HG03565 (cell line): Measurements from ENCODE around the gene HIVEP1.

Experiments
- ATAC-seq: cut with Tn5 transposase; IDR thresholded peaks from one replicate; pipeline ENCODE4 v1.9.1; 2021; ENCODE audit warnings: mild to moderate bottlenecking, moderate library complexity; ENCODE audit not compliant: unreplicated experiment

HIVEP1 gene

DNA sequence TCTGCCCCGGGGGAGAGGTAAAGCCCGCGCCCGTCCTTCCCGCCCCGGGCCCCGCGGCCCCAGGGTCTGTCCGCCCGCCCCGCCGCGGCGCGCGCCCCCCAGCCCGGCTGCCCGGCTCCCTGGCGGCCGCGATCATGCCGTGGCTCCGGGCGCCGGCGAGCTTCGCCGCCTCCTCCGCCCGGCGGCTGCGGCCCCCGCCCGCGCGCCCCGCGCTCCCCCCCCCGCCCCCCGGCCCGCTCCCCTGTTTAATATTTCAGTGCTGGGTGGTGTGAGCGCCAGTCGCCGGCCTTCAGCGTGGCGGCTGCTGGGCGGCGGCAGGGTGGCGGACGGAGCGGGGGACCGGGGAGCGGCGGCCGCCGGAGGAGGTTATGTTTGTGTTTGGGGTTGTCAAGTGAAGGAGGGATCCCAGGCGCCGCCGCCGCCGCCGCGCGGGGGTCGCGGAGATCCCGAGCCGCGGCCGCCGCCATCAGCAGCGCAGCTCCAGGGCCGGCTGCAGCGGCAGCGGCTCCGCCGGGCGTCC lies at the start of gene HIVEP1:
TSS of gene HIVEP1 (plus strand) at position 275 of the 520 bp plus-strand sequence. CDS start 3,317 bp downstream, outside the sequence.
- no peak for ATAC-seq

DNA sequence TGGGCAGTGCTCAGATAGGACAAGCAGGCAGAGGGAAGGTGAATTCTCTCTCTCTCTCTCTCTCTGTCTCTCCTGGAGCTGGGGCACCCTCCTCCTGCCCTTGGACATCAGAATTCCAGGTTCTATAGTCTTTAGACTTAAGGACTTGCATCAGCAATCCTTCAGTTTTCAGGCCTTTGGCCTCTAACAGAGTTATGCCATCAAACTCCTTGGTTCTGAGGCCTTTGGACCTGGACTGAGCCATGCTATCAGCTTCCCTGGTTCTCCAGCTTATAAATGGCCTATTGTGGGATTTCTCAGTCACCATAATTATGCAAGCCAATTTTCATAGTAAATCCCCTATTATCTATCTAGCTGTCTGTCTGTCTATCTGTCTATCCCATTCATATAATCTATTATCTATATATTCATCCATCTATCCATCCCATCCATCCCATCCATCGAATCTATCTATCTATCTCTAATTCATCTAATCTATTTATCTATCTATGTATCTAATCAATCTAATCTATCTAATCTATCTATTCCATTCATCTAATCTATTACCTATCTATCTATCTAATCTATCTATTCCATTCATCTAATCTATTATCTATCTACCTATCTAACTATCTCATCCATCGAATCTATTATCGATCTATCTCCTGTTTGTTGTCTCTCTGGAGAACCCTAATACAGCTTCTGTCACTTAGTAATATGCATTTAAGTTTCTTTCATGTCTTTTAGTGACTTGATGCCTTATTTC lies 48.2 kb upstream of the HIVEP1 start:
- no peak for ATAC-seq

- ATAC-seq = no peak
Observed at GRCh38 chr6:11964729-11965335, 47.3 kb upstream of the HIVEP1 start.

DNA sequence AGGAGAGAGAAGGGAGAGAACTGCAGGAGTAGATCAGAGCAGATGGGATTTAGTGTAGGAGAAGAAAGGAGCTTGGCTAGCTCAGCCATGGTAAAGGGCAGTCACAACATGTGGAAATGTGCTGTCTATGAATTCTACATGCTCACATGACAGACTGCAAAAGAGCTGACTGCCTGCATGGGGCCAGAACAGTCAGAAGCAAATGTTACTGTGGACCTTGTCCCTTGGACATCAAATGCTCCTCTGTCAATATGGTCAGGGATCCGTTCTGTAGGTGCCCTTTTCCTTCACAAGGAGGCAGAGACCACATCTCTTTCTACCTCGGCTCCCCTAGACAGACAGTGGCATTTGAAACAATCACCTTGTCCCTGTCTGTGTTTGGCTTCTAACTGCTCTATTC lies 46.6 kb upstream of the HIVEP1 start:
- no peak for ATAC-seq

DNA sequence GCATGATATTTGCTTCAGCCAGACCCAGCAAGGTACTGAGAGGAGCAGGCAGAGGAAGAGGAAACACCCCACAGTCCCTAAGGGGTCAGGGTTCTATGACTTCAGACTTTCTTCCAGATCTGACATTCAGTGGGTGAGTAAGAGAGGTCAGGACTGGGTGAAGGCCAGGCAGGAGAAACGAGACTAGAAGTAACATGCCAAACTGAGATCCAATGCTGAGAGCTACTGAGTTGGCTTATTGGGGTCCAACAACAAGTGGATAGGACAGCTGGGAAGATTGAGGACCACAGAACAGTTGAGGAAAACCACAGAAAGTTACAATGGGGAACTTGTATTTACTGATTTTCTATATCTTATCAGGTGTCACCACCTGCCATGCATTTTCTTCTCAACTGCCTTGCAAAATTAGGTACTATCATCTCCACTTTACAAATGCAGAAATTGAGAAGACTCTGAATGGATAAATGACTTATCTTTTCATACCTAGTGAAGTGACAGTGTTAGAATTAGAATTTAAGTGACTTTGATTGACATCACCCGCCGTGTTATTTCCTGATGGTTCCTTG lies 43.8 kb upstream of the HIVEP1 start:
- peak; percentile 46 for ATAC-seq

GRCh38 chr6:11969092-11969491 lies 43.0 kb upstream of the HIVEP1 start:
- no peak for ATAC-seq

DNA sequence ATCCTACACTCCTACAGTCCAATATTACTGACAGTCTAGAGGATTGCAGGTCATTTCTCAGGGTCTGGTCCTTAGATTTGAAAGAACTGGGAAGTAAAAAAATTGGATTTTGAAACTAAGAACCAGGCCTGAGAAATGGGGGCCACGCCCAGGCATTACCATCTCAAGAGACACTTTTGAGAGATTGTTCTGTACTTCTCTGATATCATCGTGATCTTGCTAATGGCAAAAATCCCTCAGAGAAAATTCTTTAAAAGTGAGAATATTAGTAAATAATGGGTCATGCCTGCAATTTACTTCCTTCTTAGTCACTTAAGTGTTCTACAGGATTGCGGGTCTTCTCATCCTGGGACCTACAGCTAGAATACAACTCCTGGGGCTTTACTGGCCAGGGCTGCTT lies 42.0 kb upstream of the HIVEP1 start:
- ATAC-seq = no peak

GRCh38 chr6:11971154-11971553 lies 41.0 kb upstream of the HIVEP1 start:
- no peak for ATAC-seq

DNA sequence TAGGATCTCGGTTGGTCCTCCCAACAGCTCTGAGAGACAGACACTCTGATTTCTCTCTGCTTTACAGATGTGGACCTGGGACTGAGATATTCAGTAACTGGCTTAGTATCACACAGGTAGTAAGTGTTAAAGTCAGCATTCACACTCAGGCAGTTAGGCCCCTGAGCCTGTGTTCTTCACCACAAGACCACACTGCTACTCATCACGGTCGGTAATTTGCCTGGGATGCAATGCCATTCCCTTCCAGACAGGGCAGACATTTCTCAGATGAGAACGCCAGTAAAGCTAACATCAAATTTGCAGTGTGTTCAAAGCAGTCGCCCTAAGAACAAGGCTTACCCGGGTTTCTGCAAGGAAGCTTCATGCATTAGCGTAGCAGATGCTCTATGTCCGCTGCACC lies 39.8 kb upstream of the HIVEP1 start:
- no peak for ATAC-seq

GRCh38 chr6:11972806-11973205 lies 39.3 kb upstream of the HIVEP1 start:
- no peak for ATAC-seq

- ATAC-seq = no peak
Observed at GRCh38 chr6:11973238-11973637, 38.9 kb upstream of the HIVEP1 start.

GRCh38 chr6:11974089-11974488 lies 38.0 kb upstream of the HIVEP1 start:
- no peak for ATAC-seq

DNA sequence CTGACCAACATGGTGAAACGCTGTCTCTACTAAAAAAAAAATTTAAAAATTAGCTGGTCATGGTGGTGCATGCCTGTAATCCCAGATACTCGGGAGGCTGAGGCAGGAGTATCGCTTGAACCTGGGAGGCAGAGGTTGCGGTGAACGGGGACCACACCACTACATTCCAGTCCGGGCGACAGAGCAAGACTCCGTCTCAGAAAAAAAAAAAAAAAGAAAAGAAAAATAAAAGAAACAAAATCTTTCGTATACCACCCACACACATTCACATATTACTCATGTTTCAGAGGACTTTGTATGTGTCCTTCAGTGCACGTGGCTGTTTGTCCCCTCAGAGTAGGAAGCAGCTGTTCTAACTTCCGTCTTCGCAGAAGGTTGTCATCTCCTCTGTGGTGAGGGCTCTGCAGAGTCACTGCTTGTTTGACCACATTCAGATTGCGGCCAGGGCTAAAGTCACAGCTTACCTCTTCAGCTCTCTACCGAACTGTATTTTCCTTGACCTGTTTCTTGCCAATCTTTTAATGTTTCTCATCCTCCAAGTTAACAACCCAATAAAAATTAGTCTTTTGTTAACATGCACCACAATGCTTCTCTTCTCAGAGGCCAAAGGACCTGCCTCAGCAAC lies 36.6 kb upstream of the HIVEP1 start:
- peak; percentile 88 for ATAC-seq

- no peak for ATAC-seq
Observed at GRCh38 chr6:11976489-11976888, 35.6 kb upstream of the HIVEP1 start.

- no peak for ATAC-seq
Observed at GRCh38 chr6:11977193-11977592, 34.9 kb upstream of the HIVEP1 start.

DNA sequence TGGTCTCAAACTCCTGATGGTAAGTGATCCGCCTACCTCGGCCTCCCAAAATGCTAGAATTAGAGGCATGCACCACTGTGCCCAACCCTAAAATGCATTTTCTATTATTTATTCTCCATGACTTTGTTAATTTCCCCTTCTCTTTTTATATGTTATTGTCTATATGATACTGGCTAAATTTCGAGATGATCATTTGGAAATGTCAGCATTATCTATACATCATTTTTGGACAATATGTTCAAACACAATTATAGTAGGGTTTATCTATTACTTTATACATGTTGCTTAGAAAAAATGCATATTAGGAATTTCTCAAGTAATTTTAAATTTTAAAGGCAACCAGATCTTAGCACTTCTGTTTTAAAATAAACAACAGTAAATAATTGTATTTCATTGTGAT lies 34.4 kb upstream of the HIVEP1 start:
- ATAC-seq = no peak

DNA sequence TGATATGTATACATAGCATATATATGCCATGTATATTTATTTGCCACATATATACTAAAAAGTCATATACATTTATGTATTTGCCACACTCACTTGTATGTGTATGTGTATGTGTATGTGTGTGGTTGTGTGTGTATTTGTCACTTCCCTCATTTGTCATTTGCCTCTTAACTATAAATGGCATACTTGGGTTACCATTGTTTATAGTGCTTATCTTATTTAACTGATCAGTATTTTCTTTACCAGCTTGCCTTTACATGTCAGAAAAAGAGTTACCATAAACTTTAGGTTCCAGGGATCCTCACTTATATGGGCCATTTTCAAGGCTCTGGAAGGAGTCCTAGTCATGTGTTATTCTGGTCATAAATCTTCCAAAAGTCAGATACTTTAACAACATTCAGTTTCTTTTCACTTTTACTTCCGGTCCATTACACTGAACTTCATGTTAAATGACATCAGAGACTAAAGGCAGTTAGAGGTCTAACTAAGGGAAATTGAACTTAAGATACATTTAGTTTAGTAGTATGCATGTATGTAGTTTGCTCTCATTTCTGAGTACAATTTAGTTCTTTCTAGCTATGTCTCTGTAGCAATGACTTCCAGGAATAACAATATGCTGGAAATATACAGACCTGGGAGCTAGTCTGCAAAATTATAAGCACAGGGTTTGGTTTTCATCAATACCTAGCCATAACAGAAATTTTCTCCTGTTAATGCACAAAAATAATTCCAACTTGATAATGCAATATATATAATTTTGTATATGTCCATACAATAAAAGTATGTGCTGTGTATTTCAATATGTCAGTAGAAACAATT lies 33.7 kb upstream of the HIVEP1 start:
- no peak for ATAC-seq

- ATAC-seq = no peak
Observed at GRCh38 chr6:11979866-11980265, 32.2 kb upstream of the HIVEP1 start.

- no peak for ATAC-seq
Observed at GRCh38 chr6:11983306-11983705, 28.8 kb upstream of the HIVEP1 start.

DNA sequence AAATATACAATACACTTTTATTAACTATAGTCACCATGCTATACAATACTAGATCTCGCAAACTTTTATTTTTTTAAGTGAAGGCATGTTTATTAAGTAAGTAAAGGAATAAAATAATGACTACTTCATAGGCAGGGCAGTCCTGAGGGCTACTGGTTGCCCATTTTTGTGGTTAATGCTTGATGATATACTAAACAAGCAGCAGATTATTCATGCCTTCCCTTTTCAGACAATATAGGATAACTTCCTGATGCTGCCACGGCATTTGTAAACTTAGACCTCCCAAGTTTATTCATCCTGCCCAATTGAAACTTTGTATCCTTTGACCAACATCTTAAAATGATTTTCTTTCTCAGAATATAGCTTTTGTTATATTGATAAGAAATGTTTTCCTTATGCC lies 24.7 kb upstream of the HIVEP1 start:
- ATAC-seq = no peak

DNA sequence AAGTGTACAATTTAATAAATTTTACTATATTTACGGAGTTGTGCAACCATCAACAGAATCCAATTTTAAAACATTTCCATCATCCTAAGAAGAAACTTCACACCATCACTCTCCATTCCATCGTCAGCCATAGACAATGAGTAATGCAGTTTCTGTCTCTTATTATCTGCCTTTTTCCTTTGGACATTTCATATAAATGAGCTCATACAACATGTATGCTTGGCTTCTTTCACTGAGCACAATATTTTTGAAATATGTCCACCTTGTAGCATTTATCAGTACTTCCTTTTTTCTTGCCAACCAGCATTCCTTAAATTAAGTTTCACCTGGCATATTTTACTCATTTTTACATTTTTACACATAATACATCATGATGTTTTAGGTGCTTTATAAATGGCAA lies 22.7 kb upstream of the HIVEP1 start:
- no peak for ATAC-seq
